ENCODE results near the gene ALPG. TPM values are rescaled to one million over a fixed set of nuclear protein-coding genes. Genes with fewer than 3 reads are reported as not detected.
"Not testable (repeated sequence)": the region's sequence is repeated elsewhere in the genome, so short reads cannot be mapped to it uniquely, and the experiment has no call there.

Gene ALPG
- total and polyA plus RNA-seq, 2 of the 13 experiments (the other 11 are each of a cell fraction or from before 2014, with no cell fraction given): not detected

DNA sequence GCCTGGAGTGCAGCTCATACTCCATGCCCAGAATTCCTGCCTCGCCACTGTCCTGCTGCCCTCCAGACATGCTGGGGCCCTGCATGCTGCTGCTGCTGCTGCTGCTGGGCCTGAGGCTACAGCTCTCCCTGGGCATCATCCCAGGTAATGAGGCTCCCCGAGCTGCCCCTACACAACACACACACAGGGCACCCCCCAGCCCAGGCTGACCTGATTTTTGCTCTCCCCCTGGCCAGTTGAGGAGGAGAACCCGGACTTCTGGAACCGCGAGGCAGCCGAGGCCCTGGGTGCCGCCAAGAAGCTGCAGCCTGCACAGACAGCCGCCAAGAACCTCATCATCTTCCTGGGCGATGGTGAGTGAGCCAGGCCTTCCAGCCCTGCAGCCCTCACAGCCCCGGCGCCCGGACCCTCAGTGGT, 27.9 kb upstream of the ALPG start, which contains the start of gene ALPP:
Gene ALPP, plus strand, starts transcription at position 17 of the 417 bp plus-strand sequence. Its CDS starts 52 bp downstream, at position 69.
- H3K4me3 ChIP-seq (replicated peaks in 1 of 3; ENCODE audit: insufficient read depth in 1 of 3, low read depth in 2 of 3, low read length in 3 of 3); H3K27ac ChIP-seq (ENCODE audit: extremely low read length, insufficient read depth, low read length); BruUV-seq (replicated peaks); DNase-seq (ENCODE audit: low spot score); H3K4me2 ChIP-seq (ENCODE audit: low read depth, low read length); in situ Hi-C loops (cut with HindIII; ENCODE audit: extremely low pct_ligation_motif_present, low pct_unique_long_range_greater_than_20kb); CTCF ChIA-PET (ENCODE audit: low intra/inter-chr PET ratio, low total read pairs); H4K20me1 ChIP-seq (ENCODE audit: insufficient read depth, low read length); H2AFZ ChIP-seq (ENCODE audit: low read length); H3K4me1 ChIP-seq (ENCODE audit: insufficient read depth, low read length); POLR2A ChIA-PET; H3K9ac ChIP-seq (ENCODE audit: insufficient read depth, low read depth, low read length); intact Hi-C loops (cut with micrococcal nuclease; ENCODE audit: unreplicated experiment); H3K9me3 ChIP-seq (ENCODE audit: low read length); FAIRE-seq; H3K79me2 ChIP-seq (ENCODE audit: insufficient read depth, low read length); H3K36me3 ChIP-seq (replicated peaks in 1 of 2; ENCODE audit: control insufficient read depth in 1 of 2, insufficient read depth in 2 of 2, low read length in 2 of 2): not testable (repeated sequence)
- 26% methylated on average over 8 of the region's 12 CpGs for WGBS (ENCODE audit: low lambda C conversion rate)
- peaks cover 14 to 75% of the 10 kb centered on the region in 2 experiments for H3K27me3 ChIP-seq (ENCODE audit: control insufficient read depth in 1 of 2, insufficient read depth in 2 of 2, low read length in 2 of 2)
- ATAC-seq: peak; percentile 25; the same call in 2 of the 3 replicates

DNA sequence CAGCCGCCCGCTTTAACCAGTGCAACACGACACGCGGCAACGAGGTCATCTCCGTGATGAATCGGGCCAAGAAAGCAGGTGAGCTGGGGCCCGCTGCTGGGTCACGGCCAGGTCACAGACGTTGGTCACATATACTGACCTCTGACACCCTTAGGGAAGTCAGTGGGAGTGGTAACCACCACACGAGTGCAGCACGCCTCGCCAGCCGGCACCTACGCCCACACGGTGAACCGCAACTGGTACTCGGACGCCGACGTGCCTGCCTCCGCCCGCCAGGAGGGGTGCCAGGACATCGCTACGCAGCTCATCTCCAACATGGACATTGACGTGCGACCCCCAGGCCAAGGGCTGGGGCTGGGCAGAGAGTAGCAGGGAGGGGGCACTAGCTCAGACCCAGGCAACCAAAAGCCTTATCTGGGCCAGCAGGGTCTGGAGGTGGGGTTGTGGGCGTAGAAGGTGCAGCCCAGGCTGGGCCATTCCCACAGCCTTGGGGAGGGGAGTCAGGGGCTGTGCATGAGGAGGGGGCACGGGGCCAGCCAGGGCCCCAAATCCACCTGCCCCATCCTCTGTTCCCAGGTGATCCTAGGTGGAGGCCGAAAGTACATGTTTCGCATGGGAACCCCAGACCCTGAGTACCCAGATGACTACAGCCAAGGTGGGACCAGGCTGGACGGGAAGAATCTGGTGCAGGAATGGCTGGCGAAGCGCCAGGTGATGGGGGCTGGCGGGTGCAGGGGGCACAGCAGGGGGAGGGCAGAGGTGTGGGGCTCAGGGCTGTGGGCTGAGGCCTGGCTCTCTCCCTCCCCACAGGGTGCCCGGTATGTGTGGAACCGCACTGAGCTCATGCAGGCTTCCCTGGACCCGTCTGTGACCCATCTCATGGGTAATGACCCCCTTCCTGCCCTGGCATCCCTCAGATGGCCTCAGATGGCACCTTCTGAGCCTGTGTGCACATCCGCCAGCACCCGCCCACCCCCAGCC, 26.7 kb upstream of the ALPG start:
- H3K4me1 ChIP-seq (ENCODE audit: insufficient read depth, low read length); H3K9me3 ChIP-seq (ENCODE audit: low read length); H3K36me3 ChIP-seq (replicated peaks in 1 of 2; ENCODE audit: control insufficient read depth in 1 of 2, insufficient read depth in 2 of 2, low read length in 2 of 2); FAIRE-seq; H3K9ac ChIP-seq (ENCODE audit: insufficient read depth, low read depth, low read length); H2AFZ ChIP-seq (ENCODE audit: low read length); in situ Hi-C loops (cut with HindIII; ENCODE audit: extremely low pct_ligation_motif_present, low pct_unique_long_range_greater_than_20kb); H3K27ac ChIP-seq (ENCODE audit: extremely low read length, insufficient read depth, low read length); H3K79me2 ChIP-seq (ENCODE audit: insufficient read depth, low read length); DNase-seq (ENCODE audit: low spot score); H4K20me1 ChIP-seq (ENCODE audit: insufficient read depth, low read length); H3K4me3 ChIP-seq (replicated peaks in 1 of 3; ENCODE audit: insufficient read depth in 1 of 3, low read depth in 2 of 3, low read length in 3 of 3); BruUV-seq (replicated peaks); H3K4me2 ChIP-seq (ENCODE audit: low read depth, low read length); POLR2A ChIA-PET; intact Hi-C loops (cut with micrococcal nuclease; ENCODE audit: unreplicated experiment); CTCF ChIA-PET (ENCODE audit: low intra/inter-chr PET ratio, low total read pairs): not testable (repeated sequence)
- ATAC-seq: peak; percentile 5; the same call in 2 of the 3 replicates
- TF ChIP-seq, protein P1, sequence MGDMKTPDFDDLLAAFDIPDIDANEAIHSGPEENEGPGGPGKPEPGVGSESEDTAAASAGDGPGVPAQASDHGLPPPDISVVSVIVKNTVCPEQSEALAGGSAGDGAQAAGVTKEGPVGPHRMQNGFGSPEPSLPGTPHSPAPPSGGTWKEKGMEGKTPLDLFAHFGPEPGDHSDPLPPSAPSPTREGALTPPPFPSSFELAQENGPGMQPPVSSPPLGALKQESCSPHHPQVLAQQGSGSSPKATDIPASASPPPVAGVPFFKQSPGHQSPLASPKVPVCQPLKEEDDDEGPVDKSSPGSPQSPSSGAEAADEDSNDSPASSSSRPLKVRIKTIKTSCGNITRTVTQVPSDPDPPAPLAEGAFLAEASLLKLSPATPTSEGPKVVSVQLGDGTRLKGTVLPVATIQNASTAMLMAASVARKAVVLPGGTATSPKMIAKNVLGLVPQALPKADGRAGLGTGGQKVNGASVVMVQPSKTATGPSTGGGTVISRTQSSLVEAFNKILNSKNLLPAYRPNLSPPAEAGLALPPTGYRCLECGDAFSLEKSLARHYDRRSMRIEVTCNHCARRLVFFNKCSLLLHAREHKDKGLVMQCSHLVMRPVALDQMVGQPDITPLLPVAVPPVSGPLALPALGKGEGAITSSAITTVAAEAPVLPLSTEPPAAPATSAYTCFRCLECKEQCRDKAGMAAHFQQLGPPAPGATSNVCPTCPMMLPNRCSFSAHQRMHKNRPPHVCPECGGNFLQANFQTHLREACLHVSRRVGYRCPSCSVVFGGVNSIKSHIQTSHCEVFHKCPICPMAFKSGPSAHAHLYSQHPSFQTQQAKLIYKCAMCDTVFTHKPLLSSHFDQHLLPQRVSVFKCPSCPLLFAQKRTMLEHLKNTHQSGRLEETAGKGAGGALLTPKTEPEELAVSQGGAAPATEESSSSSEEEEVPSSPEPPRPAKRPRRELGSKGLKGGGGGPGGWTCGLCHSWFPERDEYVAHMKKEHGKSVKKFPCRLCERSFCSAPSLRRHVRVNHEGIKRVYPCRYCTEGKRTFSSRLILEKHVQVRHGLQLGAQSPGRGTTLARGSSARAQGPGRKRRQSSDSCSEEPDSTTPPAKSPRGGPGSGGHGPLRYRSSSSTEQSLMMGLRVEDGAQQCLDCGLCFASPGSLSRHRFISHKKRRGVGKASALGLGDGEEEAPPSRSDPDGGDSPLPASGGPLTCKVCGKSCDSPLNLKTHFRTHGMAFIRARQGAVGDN (CRISPR knock-in tag; IDR thresholded peaks at IDR 0.05): 0 out of 2 replicates have a peak, but pooled peaks have one; percentile 17
- TF ChIP-seq SKI (IDR thresholded peaks at IDR 0.05; ENCODE audit: partially characterized antibody): peak; percentile 70
- peak; percentile 66 for TF ChIP-seq RARA (CRISPR knock-in tag; IDR thresholded peaks at IDR 0.05)
- peak in 1 of 2 experiments; percentile 19; a peak in 1 of 4 replicates for TF ChIP-seq NR2F1 (CRISPR knock-in tag; IDR thresholded peaks at IDR 0.05)
- peak; percentile 58; the same call in 1 of the 2 replicates for TF ChIP-seq RXRA (CRISPR knock-in tag; IDR thresholded peaks at IDR 0.05)
- peaks cover 13 to 75% of the 10 kb centered on the region in 2 experiments for H3K27me3 ChIP-seq (ENCODE audit: control insufficient read depth in 1 of 2, insufficient read depth in 2 of 2, low read length in 2 of 2)
- WGBS (ENCODE audit: low lambda C conversion rate): 36% methylated on average over 22 of the region's 41 CpGs

All from HepG2 (cell line).